Right lobe of liver (tissue), 6 donors: ENCODE measurements around the gene KCNJ6. TPM values are rescaled to one million over a fixed set of nuclear protein-coding genes. Genes with fewer than 3 reads are reported as not detected.

Experiments
- ATAC-seq, 4 donors: fragments of 200-7000 bp; cut with Tn5 transposase; one replicate each; pipeline ENCODE4 v1.9.1; 2020; ENCODE audit warnings: mild to moderate bottlenecking in 4 of 4, moderate library complexity in 4 of 4
- DNase-seq, 3 donors: peaks; one replicate each; pipeline ENCODE4 v3.0.0-alpha.2; 2020
- H3K27ac ChIP-seq, 3 donors: fragments of 200-600 bp; one replicate each; pipeline ENCODE4 v1.8.0; 2022
- H3K27me3 ChIP-seq, 2 donors: fragments of 200-600 bp; one replicate each; pipeline ENCODE4 v1.8.0; 2022
- H3K36me3 ChIP-seq, 4 donors: fragments of 200-600 bp; sonication (generic) in 1 of 4; one replicate each; pipeline versions ENCODE4 v1.5.1 to v1.8.0; 2017 to 2022; ENCODE audit warnings: control low read depth in 1 of 4
- H3K4me1 ChIP-seq, 4 donors: fragments of 200-600 bp; sonication (generic) in 1 of 4; one replicate each; pipeline versions ENCODE4 v1.5.1 to v1.8.0; 2017 to 2022; ENCODE audit warnings: control low read depth in 1 of 4
- H3K4me3 ChIP-seq, 3 donors: fragments of 200-600 bp; one replicate each; pipeline ENCODE4 v1.8.0; 2022
- H3K9me3 ChIP-seq, 4 donors: fragments of 200-600 bp; sonication (generic) in 1 of 4; one replicate each; pipeline versions ENCODE4 v1.5.1 to v1.8.0; 2017 to 2022; ENCODE audit warnings: control low read depth in 1 of 4
- POLR2A ChIP-seq: fragments of 450-650 bp; IDR thresholded peaks from one replicate; pipeline ENCODE4 v1.6.1; 2017; ENCODE audit warnings: antibody characterized with exemption, mild to moderate bottlenecking
- WGBS: methylation state at CpG from one replicate; pipeline ENCODE4 v1.1.6; 2018; ENCODE audit warnings: low coverage, low lambda C conversion rate; ENCODE audit not compliant: insufficient coverage; ENCODE audit errors: missing lambda C conversion rate; 5-methylcytosine and 5-hydroxymethylcytosine counted together
- intact Hi-C, 2 donors: fragments of 100-400 bp; cut with DNase I; formaldehyde crosslinking; loops; one replicate each; pipeline versions ENCODE4 v1.11.2 to v1.14.1; 2022
- total RNA-seq, 6 experiments: library from RNA; depleted of rRNA in 2 of 6; stranded (reverse); fragments of >200 nt in 2 of 6; fragmentation: NEBNext Ultra II Directional in 3 of 6; extraction: Animal tissue kit (Norgen Biotek cat#: 25700) in 3 of 6; gene quantifications; one replicate each; pipeline versions ENCODE4 v1.1.0 to v1.2.4, GENCODE V29; 2016 to 2023
- TF ChIP-seq, protein P1 (sequence below), 4 donors: fragments of 200-600 bp in 3 of 4; fragments of 450-650 bp in 1 of 4; IDR thresholded peaks; one replicate each; pipeline versions ENCODE4 v1.5.1 to v1.8.0; 2016 to 2022; ENCODE audit warnings: antibody characterized with exemption in 4 of 4, mild to moderate bottlenecking in 2 of 4
- donor health status: DM: no; HTN: yes; CAD: no.
- donor health status: DM: no; HTN: no; CAD: no.
- donor health status: DM: no; HTN: no; CAD: no.
- donor health status: DM: no; HTN: yes; CAD: no.
- donor health status: DM: no; HTN: yes; CAD: no.

Gene KCNJ6
- total RNA-seq, 6 experiments from 2014 or later: under 0.01 to 0.12 TPM; not detected in 4

DNA sequence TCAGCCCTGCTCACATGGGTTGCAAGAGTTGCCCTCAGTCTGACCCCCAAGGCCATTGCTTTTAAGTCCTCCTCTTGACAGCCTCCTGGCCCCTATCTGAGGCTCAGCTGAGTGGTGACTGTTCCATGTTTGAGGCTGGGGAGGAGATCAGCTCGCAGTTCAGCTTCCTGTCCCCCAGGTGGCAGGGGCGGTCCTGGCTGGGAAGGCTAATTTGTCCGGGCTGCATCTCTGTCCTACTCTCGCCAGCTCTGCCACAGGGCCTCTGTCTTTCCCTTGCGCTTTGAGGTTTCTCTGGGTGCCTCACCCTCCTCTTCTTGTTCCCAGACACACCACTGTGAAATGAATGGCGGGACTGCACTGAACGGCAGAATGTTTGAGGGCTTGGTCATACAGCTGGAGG lies 157.3 kb downstream of the KCNJ6 start:
- Histone ChIP-seq H3K27me3 (no peaks in the 10 kb centered on the region), H3K36me3 (no peaks in the 10 kb centered on the region), H3K4me1 (no peaks in the 10 kb centered on the region), H3K4me3 (no peak overlapping the region), H3K9me3 (no peaks in the 10 kb centered on the region), H3K27ac (no peak overlapping the region)
- TF ChIP-seq, protein P1, sequence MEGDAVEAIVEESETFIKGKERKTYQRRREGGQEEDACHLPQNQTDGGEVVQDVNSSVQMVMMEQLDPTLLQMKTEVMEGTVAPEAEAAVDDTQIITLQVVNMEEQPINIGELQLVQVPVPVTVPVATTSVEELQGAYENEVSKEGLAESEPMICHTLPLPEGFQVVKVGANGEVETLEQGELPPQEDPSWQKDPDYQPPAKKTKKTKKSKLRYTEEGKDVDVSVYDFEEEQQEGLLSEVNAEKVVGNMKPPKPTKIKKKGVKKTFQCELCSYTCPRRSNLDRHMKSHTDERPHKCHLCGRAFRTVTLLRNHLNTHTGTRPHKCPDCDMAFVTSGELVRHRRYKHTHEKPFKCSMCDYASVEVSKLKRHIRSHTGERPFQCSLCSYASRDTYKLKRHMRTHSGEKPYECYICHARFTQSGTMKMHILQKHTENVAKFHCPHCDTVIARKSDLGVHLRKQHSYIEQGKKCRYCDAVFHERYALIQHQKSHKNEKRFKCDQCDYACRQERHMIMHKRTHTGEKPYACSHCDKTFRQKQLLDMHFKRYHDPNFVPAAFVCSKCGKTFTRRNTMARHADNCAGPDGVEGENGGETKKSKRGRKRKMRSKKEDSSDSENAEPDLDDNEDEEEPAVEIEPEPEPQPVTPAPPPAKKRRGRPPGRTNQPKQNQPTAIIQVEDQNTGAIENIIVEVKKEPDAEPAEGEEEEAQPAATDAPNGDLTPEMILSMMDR (IDR thresholded peaks at IDR 0.05): peak; percentile 47 to 86 (median 57)
- TF ChIP-seq POLR2A: no peak
- ATAC-seq (peak; percentile 82 to 99 (median 90)), DNase-seq (peak; percentile 58 to 72 (median 67))
- intact Hi-C loops: loop anchor here in 1 of 2 donors (10.0 kb wide), 1 partner anchor 366 kb away; no protein-coding TSS in a partner anchor
- WGBS: 31% methylated on average over 5 of the region's 7 CpGs

DNA sequence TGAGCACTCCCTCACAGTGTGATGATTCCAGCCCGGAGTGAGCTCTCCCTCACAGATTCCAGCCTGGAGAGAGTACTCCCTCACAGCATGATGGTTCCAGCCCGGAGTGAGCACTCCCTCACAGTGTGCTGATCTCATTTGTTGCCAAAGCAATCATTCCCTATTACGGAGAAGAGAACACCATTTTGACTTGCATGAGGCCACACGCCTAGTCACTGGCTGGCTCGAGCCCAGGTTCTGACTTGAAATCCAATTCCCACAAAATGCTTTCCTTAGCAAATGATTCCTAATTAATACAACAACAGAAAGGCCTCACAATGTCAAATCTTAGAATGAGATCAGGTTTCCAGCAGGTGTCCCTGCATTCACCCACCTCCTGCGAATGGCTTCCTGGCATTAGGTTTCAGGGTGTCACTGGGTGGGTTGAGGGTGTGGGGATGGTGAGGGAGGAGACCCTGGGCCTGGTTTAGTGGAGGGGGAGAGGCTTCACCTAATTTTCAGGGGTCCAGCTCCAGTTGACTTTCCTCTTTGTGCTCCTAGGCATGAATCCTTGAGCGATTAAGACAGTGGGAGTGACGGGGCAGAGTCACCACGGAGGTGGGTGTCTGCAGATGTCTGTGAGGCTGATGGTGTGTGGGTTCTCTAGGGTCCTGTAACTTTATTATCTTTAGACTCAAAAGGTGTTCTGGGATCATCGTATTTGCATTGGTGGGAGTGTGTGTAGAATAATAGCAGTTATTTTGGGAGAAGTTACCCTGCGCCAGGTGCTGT lies 158.5 kb downstream of the KCNJ6 start:
- DNase-seq: no peak
- 43% methylated on average over 9 of the region's 11 CpGs for WGBS

DNA sequence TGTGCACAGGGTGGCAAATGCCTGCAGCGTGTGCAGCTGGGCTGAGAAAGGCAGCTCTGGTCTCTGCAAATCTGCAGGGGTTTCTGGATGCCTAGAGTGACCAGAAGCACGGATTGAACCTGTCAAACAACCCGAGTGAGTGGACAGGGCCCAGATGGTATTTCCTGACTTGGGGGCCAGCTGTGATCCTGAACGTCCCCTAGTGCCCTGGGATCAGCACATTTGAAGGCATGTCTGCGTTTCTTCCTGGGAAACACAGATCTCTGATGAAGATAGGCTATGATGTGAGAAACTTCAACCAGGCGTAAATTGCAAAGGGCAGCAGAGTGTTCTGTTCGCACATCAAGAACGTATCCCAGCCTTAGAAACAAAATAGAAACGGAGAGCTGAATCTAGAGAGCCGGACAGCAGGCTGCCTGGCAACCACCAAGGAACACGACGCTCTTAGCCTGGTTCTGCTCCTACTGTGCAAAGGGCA lies 163.1 kb downstream of the KCNJ6 start:
- H3K36me3 ChIP-seq: no peaks in the 10 kb centered on the region
- intact Hi-C loops: loop anchor here in 1 of 2 donors (10.0 kb wide), 1 partner anchor 372 kb away; no protein-coding TSS in a partner anchor
- TF ChIP-seq, protein P1 (IDR thresholded peaks at IDR 0.05): no peak
- no peak for TF ChIP-seq POLR2A
- H3K27ac ChIP-seq: no peak overlapping the region
- WGBS: 52% methylated on average over 8 of the region's 12 CpGs
- no peak for ATAC-seq
- H3K4me3 ChIP-seq: no peak overlapping the region
- no peaks in the 10 kb centered on the region for H3K4me1 ChIP-seq
- H3K27me3 ChIP-seq: no peaks in the 10 kb centered on the region
- no peaks in the 10 kb centered on the region for H3K9me3 ChIP-seq
- DNase-seq: no peak

More for the DNA sequence above, 158.5 kb downstream of the KCNJ6 start:
- Histone ChIP-seq H3K27ac (no peak overlapping the region), H3K9me3 (no peaks in the 10 kb centered on the region), H3K27me3 (no peaks in the 10 kb centered on the region), H3K4me3 (no peak overlapping the region), H3K4me1 (no peaks in the 10 kb centered on the region), H3K36me3 (no peaks in the 10 kb centered on the region)
- no peak for TF ChIP-seq POLR2A
- TF ChIP-seq, protein P1 (IDR thresholded peaks at IDR 0.05): no peak
- ATAC-seq: no peak
- intact Hi-C loops: loop anchor here in 1 of 2 donors (10.0 kb wide), 1 partner anchor 367 kb away; no protein-coding TSS in a partner anchor

DNA sequence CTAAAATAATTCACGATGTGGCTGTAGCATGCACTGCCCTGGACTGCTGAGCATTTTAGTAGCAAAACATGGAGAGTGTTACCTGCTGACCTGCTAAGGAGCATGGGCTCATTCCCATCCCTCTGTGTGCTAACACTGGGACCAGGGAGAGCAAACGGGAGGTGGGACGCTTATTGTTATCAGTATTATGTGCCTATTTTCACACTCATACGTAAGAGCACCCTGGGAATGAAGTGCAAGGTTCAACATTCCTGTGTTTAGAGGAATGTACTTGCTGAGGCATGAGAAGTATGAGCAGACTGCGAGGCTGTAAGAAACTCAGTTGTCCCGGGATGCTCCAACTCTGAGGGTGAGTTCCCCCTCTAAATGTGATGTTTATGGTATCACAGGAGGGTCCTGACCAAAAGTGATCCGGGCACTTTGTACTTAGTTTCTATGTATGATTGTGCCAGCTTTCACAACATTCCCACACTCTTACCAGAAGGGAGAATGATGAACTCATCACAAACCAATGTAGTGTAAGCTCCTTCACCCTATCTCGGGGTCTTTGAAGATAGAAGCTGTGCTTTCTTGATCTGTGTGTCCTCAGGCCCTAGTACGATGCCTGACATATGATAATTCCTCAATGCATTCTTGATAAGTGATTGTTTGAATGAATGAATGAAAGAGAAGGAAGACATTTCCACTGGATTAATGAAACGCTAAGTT lies 164.8 kb downstream of the KCNJ6 start:
- DNase-seq: no peak
- no peaks in the 10 kb centered on the region for H3K36me3 ChIP-seq
- H3K9me3 ChIP-seq: no peaks in the 10 kb centered on the region
- H3K4me1 ChIP-seq: no peaks in the 10 kb centered on the region
- intact Hi-C loops: loop anchor here in 1 of 2 donors (10.0 kb wide), 1 partner anchor 373 kb away; no protein-coding TSS in a partner anchor
- no peaks in the 10 kb centered on the region for H3K27me3 ChIP-seq
- H3K27ac ChIP-seq: no peak overlapping the region
- no peak for ATAC-seq
- WGBS: 41% methylated on average over 8 of the region's 10 CpGs
- no peak overlapping the region for H3K4me3 ChIP-seq
- no peak for TF ChIP-seq POLR2A
- TF ChIP-seq, protein P1 (IDR thresholded peaks at IDR 0.05): no peak
